ENCODE data around the gene DIRAS3.
"Not testable (repeated sequence)": the region's sequence is repeated elsewhere in the genome, so short reads cannot be mapped to it uniquely, and the experiment has no call there.

Gene DIRAS3

GRCh38 chr1:68024635-68025338, 25.6 kb downstream of the DIRAS3 start:
- no peak for DNase-seq (ENCODE audit: low spot score)

- DNase-seq (ENCODE audit: low spot score) = no peak
These were observed 34.0 kb downstream of the DIRAS3 start for GRCh38 chr1:68016381-68016780.

- DNase-seq (ENCODE audit: low spot score) = no peak
These were observed 34.5 kb downstream of the DIRAS3 start for GRCh38 chr1:68015971-68016370.

GRCh38 chr1:68015369-68015768, 35.1 kb downstream of the DIRAS3 start:
- DNase-seq (ENCODE audit: low spot score) = no peak

- no peak for DNase-seq (ENCODE audit: low spot score)
These were observed 37.1 kb downstream of the DIRAS3 start for GRCh38 chr1:68013351-68013750.

GRCh38 chr1:68011657-68012375, 38.6 kb downstream of the DIRAS3 start:
- DNase-seq (ENCODE audit: low spot score) = no peak

- DNase-seq (ENCODE audit: low spot score) = no peak
These were observed 39.9 kb downstream of the DIRAS3 start for GRCh38 chr1:68010543-68010942.

GRCh38 chr1:68010090-68010489, 40.3 kb downstream of the DIRAS3 start:
- DNase-seq (ENCODE audit: low spot score) = no peak

GRCh38 chr1:68003626-68004025, 46.8 kb downstream of the DIRAS3 start:
- not testable (repeated sequence) for DNase-seq (ENCODE audit: low spot score)

GRCh38 chr1:68000191-68000590, 50.2 kb downstream of the DIRAS3 start:
- no peak for DNase-seq (ENCODE audit: low spot score)

GRCh38 chr1:67997746-67998145, 52.7 kb downstream of the DIRAS3 start:
- DNase-seq (ENCODE audit: low spot score) = peak; percentile 16

All from SK-N-DZ (cell line).